ENCODE measurements around the gene ZSCAN21. TPM values are rescaled to one million over a fixed set of nuclear protein-coding genes. Genes with fewer than 3 reads are reported as not detected.

ZSCAN21 gene
- total RNA-seq (10 to 100 TPM in 1 of 2 donors, 1 to 10 TPM in 1; 6.5 to 12.0 TPM), polyA plus RNA-seq (ENCODE audit: insufficient read length in 6 of 6) (10 to 100 TPM; 23.6 to 27.1 (median 24.4) TPM)
- long read RNA-seq, donor 1, partial matches to known transcripts, result 10 of 12 reads
- long read RNA-seq, donor 1, other reads (novel, unspliced or antisense), result 0 of 12 reads
- long read RNA-seq, donor 2, partial matches to known transcripts, result 0 of 1 reads
- long read RNA-seq, donor 2, other reads (novel, unspliced or antisense), result 0 of 1 reads
- long read RNA-seq, donor 3, partial matches to known transcripts, result 0 of 4 reads
- long read RNA-seq, donor 3, other reads (novel, unspliced or antisense), result 0 of 4 reads
- long read RNA-seq, donor 4, partial matches to known transcripts, result 0 of 4 reads
- long read RNA-seq, donor 4, other reads (novel, unspliced or antisense), result 3 of 4 reads
- long read RNA-seq, donor 5, partial matches to known transcripts, result 0 of 2 reads
- long read RNA-seq, donor 5, other reads (novel, unspliced or antisense), result 0 of 2 reads
- long read RNA-seq, donor 6, partial matches to known transcripts, result 0 of 3 reads
- long read RNA-seq, donor 6, other reads (novel, unspliced or antisense), result 0 of 3 reads
- long read RNA-seq, donor 7, partial matches to known transcripts, result 0 of 1 reads
- long read RNA-seq, donor 7, other reads (novel, unspliced or antisense), result 0 of 1 reads
- long read RNA-seq, donor 8, transcript ZSCAN21-201 (4 exons, 2,005 nt), result major isoform, 7 of 7 reads
- long read RNA-seq, donor 8, partial matches to known transcripts, result 0 of 7 reads
- long read RNA-seq, donor 8, other reads (novel, unspliced or antisense), result 0 of 7 reads
- long read RNA-seq, donor 9, result 0 reads
- long read RNA-seq, donor 10, partial matches to known transcripts, result 0 of 6 reads
- long read RNA-seq, donor 10, other reads (novel, unspliced or antisense), result 5 of 6 reads
- long read RNA-seq, donor 11, partial matches to known transcripts, result 14 of 15 reads
- long read RNA-seq, donor 11, other reads (novel, unspliced or antisense), result 0 of 15 reads
- long read RNA-seq, donor 12, partial matches to known transcripts, result 41 of 55 reads
- long read RNA-seq, donor 12, other reads (novel, unspliced or antisense), result 13 of 55 reads

DNA sequence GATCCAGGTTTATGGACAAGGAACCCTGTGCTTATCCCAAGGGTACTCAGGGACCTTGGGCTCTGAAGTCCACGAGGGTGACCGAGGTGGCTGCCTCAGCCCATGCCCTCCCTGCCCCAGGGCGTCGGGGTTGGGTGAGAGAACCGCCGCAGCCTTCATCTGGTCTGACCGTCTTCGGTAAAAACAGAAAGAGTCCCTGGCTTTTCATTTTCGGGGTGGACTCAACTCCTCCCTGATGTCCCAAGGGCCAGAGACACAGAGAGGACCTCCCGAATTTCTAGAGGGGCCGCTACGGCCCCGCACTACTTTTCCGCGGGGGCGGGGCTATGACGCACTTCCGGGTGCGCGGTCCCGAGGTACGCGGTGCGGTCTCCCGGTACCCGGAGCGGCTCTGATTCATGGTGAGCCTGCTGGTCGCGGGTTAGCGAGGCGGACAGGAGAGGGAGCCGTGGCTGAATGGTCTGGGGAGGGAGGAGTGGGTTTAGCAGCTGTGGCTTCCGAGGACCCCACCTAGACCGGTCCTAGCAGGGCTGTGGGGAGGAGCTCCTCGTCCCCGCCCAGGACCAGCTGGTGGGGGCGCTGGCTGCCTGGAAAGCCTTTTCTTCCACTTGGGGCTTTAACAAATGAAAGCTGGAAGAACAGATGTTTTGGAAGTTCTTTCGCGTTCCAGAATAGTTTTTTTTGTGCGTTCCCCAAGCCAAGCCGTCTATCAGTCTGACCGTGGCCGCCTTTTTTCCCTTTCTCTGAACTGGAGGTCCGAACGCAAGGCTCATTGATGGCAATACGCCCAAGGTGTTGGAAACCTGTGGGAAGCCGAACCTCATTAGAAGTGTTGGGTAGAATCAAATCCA lies at the start of gene ZSCAN21:
Gene ZSCAN21, plus strand, starts transcription at position 334 of the 851 bp plus-strand sequence. CDS start 7,233 bp downstream, outside the sequence.
- peak within 1 kb of the TSS; percentile 93 to 94 for H3K27ac ChIP-seq
- peak within 1 kb of the TSS; percentile 76 to 83 for H3K4me3 ChIP-seq
- H3K27me3 ChIP-seq, result no peaks in the 10 kb centered on the region
- DNase-seq (peak; percentile 83 to 95 (median 90)), ATAC-seq (peak; percentile 94)
- intact Hi-C loops (cut with DNase I), result no loop called here
- H3K9me3 ChIP-seq, result no peaks in the 10 kb centered on the region
- peaks cover 0 to 10% of the 10 kb centered on the region in 2 donors for H3K4me1 ChIP-seq
- TF ChIP-seq, protein P1, sequence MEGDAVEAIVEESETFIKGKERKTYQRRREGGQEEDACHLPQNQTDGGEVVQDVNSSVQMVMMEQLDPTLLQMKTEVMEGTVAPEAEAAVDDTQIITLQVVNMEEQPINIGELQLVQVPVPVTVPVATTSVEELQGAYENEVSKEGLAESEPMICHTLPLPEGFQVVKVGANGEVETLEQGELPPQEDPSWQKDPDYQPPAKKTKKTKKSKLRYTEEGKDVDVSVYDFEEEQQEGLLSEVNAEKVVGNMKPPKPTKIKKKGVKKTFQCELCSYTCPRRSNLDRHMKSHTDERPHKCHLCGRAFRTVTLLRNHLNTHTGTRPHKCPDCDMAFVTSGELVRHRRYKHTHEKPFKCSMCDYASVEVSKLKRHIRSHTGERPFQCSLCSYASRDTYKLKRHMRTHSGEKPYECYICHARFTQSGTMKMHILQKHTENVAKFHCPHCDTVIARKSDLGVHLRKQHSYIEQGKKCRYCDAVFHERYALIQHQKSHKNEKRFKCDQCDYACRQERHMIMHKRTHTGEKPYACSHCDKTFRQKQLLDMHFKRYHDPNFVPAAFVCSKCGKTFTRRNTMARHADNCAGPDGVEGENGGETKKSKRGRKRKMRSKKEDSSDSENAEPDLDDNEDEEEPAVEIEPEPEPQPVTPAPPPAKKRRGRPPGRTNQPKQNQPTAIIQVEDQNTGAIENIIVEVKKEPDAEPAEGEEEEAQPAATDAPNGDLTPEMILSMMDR (IDR thresholded peaks at IDR 0.05), result no peak
- H3K36me3 ChIP-seq, result no peaks in the 10 kb centered on the region

DNA sequence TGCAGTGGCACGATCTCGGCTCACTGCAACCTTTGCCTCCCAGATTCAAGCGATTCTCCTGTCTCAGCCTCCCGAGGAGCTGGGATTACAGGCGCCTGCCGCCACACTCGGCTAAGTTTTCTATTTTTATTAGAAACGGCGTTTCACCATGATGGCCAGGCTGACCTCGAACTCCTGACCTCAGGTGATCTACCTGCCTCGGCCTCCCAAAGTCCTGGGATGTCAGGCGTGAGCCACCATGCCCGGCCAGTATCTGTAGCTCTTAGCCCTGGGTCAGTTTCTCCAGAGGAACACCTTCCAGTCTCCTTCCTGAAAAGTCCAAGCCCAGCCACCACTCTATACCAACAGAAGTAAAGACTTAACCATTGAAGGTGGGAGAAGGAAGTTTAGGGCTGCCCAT lies 49.3 kb upstream of the ZSCAN21 start:
- TF ChIP-seq, protein P1 (IDR thresholded peaks at IDR 0.05), result no peak
- peaks cover 0 to 33% of the 10 kb centered on the region in 2 donors for H3K4me1 ChIP-seq
- H3K9me3 ChIP-seq, result no peaks in the 10 kb centered on the region
- H3K27me3 ChIP-seq, result no peaks in the 10 kb centered on the region
- no peak overlapping the region for H3K27ac ChIP-seq
- ATAC-seq (no peak), DNase-seq (peak in 1 of 4 donors; percentile 0)
- no peak overlapping the region for H3K4me3 ChIP-seq
- intact Hi-C loops (cut with DNase I), result no loop called here
- H3K36me3 ChIP-seq, result no peaks in the 10 kb centered on the region

DNA sequence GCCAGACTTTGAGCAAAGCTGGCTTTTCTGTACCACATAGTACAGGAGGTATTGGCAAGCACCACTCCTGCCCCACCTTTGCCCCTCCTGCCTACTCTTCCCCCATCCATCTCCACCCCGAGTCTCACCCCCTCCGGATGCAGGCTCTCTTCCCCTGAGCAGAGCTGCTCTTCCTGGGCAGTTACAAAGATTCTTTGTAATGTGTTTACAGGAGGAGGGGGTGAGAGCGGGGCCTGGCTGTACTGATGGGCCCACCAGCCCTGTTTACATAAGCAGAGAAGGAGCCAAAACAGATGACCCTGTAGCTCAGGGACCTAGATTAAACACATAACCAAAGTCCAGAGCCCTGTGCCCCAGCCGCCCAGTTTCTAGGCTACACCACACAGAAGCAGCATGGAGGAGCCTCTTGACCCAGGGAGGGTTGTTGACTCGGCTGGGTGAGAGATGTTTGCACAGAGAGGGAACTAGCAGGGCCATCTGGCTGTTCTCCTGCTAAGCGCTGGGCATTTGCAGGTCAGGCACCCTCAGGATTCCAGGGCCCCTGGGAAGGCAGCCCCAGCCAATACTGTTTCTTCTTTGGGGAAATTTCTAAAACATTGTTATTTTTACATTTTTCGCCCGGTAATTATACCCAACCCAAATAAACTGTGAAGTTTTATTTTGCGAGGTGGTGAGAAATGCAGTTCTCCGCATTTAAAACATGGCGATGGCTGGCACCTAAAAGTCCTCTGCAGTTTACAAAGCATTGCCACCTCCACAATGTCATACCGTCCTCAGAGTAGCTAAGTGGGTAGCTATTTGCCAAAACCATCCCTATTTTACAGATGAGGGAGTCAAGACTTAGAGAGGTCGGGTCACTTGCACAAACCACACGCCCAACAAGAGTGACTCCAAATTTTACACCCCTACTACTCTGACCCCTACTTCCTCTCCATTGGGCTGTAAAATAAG lies 45.6 kb upstream of the ZSCAN21 start:
- intact Hi-C loops (cut with DNase I), result no loop called here
- TF ChIP-seq, protein P1 (IDR thresholded peaks at IDR 0.05), result no peak
- Histone ChIP-seq H3K9me3 (no peaks in the 10 kb centered on the region), H3K4me3 (no peak overlapping the region), H3K27me3 (no peaks in the 10 kb centered on the region), H3K27ac (peak overlapping the region in 1 of 2 donors; percentile 41), H3K36me3 (no peaks in the 10 kb centered on the region), H3K4me1 (peaks cover 0 to 13% of the 10 kb centered on the region in 2 donors)
- DNase-seq (peak in 2 of 4 donors; percentile 72 to 84), ATAC-seq (peak; percentile 99)

DNA sequence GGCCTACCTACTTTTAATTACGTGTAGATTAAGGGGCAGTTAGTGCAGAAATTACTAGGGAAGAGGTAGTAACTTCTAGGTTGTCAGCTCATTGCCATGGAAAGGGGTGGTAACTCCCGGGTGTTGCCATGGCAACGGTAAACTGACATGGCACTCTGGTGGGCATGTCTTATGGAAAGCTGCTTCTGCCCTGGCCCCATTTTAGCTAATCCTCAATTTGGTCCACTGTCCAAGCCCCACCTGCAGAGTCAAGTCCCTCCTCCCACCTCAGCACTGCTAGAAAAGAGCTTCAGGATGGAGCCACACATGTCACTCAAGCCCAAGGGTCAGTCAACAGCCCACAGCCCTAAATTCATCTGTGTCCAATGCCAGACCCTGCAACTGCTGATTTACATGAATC lies 41.7 kb upstream of the ZSCAN21 start:
- Histone ChIP-seq H3K9me3 (no peaks in the 10 kb centered on the region), H3K4me3 (no peak overlapping the region), H3K4me1 (peaks cover 0 to 16% of the 10 kb centered on the region in 2 donors), H3K27ac (no peak overlapping the region), H3K27me3 (no peaks in the 10 kb centered on the region), H3K36me3 (no peaks in the 10 kb centered on the region)
- intact Hi-C loops (cut with DNase I), result no loop called here
- TF ChIP-seq, protein P1 (IDR thresholded peaks at IDR 0.05), result no peak
- DNase-seq, result no peak
- no peak for ATAC-seq

Measured in left lung (tissue), 14 donors.